Transverse colon (tissue), 4 donors: ENCODE measurements around the gene FOSL2. TPM values are rescaled to one million over a fixed set of nuclear protein-coding genes. Genes with fewer than 3 reads are reported as not detected.
A peak's percentile ranks its signal among the peaks of the same experiment; 100 is the strongest.

Experiments used
- DNase-seq: peaks from one replicate; pipeline ENCODE4 v3.0.0-alpha.2; 2019
- H3K27ac ChIP-seq, 4 donors: fragments of 200-600 bp; sonication (generic); 2 replicates each; pipeline ENCODE4 v1.5.1; 2016 to 2018; ENCODE audit warnings: inconsistent platforms in 4 of 4
- H3K27me3 ChIP-seq: fragments of 200-600 bp; sonication (generic); 2 replicates; pipeline ENCODE4 v1.5.1; 2017; ENCODE audit warnings: inconsistent platforms
- H3K36me3 ChIP-seq, 4 donors: fragments of 200-600 bp; sonication (generic); 2 replicates each; pipeline ENCODE4 v1.5.1; 2017 to 2019; ENCODE audit warnings: inconsistent platforms in 4 of 4
- H3K4me1 ChIP-seq, 4 donors: fragments of 200-600 bp; sonication (generic); 2 replicates each; pipeline ENCODE4 v1.5.1; 2017 to 2020; ENCODE audit warnings: inconsistent platforms in 4 of 4
- H3K4me3 ChIP-seq, 4 donors: fragments of 200-600 bp; sonication (generic); 1 replicate in 1 of 4; 2 replicates in 3 of 4; pipeline versions ENCODE4 v1.5.1 to v1.6.1; 2017 to 2019; ENCODE audit warnings: inconsistent platforms in 4 of 4
- H3K9me3 ChIP-seq, 2 donors: fragments of 200-600 bp; sonication (generic); 2 replicates each; pipeline ENCODE4 v1.5.1; 2017 to 2019; ENCODE audit warnings: inconsistent platforms in 2 of 2
- EP300 ChIP-seq: sonication (generic); formaldehyde crosslinking; IDR thresholded peaks from one replicate; pipeline ENCODE4 v1.6.1; 2017; ENCODE audit warnings: antibody characterized with exemption, low read depth
- POLR2A ChIP-seq: fragments of 450-650 bp; IDR thresholded peaks from one replicate; pipeline ENCODE4 v1.6.1; 2016; ENCODE audit warnings: antibody characterized with exemption, mild to moderate bottlenecking, moderate library complexity
- POLR2AphosphoS5 ChIP-seq, 3 donors: sonication (generic); formaldehyde crosslinking; IDR thresholded peaks; one replicate each; pipeline ENCODE4 v1.6.1; 2016; ENCODE audit warnings: antibody characterized with exemption in 3 of 3
- whole genome bisulfite sequencing, 2 donors: methylation state at CpG; one replicate each; pipeline ENCODE4 v1.1.5; 2018; ENCODE audit warnings: low coverage in 1 of 2; 5-methylcytosine and 5-hydroxymethylcytosine counted together
- in situ Hi-C, 4 donors: fragments of 200-750 bp; cut with MboI; loops; one replicate each; pipeline versions ENCODE4 v1.15.0 to v1.15.1; 2017; ENCODE audit warnings: low sequenced_read_pairs in 3 of 4, low pct_ligation_motif_present in 1 of 4, low pct_unique_long_range_greater_than_20kb in 1 of 4
- intact Hi-C: fragments of 100-400 bp; cut with DNase I; formaldehyde crosslinking; loops from one replicate; pipeline ENCODE4 v1.15.1; 2023; ENCODE audit warnings: low total_unique reads
- total RNA-seq, 4 donors: library from RNA; depleted of rRNA; stranded (reverse); fragments of >200 nt; gene quantifications; one replicate each; pipeline ENCODE4 v1.1.0, GENCODE V29; 2016
- TF ChIP-seq, protein P1 (sequence below), 5 experiments: fragments of 200-600 bp in 3 of 5; fragments of 450-650 bp in 2 of 5; sonication (generic) in 3 of 5; IDR thresholded peaks; 1 replicate in 2 of 5; 2 replicates in 3 of 5; pipeline ENCODE4 v1.5.1; 2016 to 2017; ENCODE audit warnings: antibody characterized with exemption in 5 of 5, inconsistent platforms in 3 of 5, mild to moderate bottlenecking in 2 of 5, moderate library complexity in 1 of 5

FOSL2 gene
- total RNA-seq, 4 donors from 2014 or later: 135 to 358 (median 233) TPM

DNA sequence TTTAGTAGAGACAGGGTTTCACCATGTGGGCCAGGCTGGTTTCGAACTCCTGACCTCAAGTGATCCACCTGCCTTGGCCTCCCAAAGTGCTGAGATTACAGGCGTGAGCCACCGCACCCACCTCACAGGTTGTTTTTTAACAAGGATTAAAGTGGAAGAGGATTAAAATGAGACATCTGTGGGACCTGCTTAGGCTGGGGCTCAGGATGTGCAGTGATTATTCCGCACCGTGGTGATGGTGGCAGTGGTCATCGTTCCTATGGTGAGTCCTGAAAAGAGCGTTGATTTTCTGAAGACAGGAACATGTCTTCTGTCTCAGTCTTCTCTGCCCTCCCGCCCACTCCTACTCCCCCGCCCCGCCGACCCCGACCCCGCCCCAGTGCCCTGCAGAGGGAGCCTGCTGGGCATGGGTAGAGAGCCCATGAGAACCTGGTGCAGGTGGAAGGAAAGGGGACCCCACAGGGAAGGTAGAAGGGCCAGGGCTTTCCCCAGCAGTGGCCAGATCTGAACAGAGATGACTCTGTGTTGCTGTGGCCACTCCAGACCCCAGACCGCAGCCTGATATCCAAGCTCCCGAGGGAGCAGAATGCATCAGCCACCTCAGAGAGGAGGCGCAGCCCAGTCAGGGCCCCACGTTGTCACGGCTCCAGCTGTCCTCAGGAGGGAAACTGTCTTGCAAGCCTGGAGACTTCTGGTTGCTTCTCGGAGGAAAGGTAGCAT, 34.5 kb upstream of the FOSL2 start:
- H3K27me3 ChIP-seq: no peaks in the 10 kb centered on the region
- no peaks in the 10 kb centered on the region for H3K36me3 ChIP-seq
- peaks cover 20 to 41% (median 29%) of the 10 kb centered on the region in 4 donors for H3K4me1 ChIP-seq
- intact Hi-C loops (no loop called here), in situ Hi-C loops (no loop called here)
- TF ChIP-seq POLR2AphosphoS5 (IDR thresholded peaks at IDR 0.05): no peak
- no peak for TF ChIP-seq POLR2A
- TF ChIP-seq, protein P1, sequence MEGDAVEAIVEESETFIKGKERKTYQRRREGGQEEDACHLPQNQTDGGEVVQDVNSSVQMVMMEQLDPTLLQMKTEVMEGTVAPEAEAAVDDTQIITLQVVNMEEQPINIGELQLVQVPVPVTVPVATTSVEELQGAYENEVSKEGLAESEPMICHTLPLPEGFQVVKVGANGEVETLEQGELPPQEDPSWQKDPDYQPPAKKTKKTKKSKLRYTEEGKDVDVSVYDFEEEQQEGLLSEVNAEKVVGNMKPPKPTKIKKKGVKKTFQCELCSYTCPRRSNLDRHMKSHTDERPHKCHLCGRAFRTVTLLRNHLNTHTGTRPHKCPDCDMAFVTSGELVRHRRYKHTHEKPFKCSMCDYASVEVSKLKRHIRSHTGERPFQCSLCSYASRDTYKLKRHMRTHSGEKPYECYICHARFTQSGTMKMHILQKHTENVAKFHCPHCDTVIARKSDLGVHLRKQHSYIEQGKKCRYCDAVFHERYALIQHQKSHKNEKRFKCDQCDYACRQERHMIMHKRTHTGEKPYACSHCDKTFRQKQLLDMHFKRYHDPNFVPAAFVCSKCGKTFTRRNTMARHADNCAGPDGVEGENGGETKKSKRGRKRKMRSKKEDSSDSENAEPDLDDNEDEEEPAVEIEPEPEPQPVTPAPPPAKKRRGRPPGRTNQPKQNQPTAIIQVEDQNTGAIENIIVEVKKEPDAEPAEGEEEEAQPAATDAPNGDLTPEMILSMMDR (IDR thresholded peaks at IDR 0.05): no peak
- no peak for TF ChIP-seq EP300
- no peaks in the 10 kb centered on the region for H3K9me3 ChIP-seq
- WGBS, 2 donors: 88% methylated on average over 19 of the region's 19 CpGs; no CpG with 5 or more reads in 1 of the 2 donors
- DNase-seq: no peak
- H3K27ac ChIP-seq: peak overlapping the region in 2 of 4 donors; percentile 43 to 47
- H3K4me3 ChIP-seq: no peak overlapping the region

DNA sequence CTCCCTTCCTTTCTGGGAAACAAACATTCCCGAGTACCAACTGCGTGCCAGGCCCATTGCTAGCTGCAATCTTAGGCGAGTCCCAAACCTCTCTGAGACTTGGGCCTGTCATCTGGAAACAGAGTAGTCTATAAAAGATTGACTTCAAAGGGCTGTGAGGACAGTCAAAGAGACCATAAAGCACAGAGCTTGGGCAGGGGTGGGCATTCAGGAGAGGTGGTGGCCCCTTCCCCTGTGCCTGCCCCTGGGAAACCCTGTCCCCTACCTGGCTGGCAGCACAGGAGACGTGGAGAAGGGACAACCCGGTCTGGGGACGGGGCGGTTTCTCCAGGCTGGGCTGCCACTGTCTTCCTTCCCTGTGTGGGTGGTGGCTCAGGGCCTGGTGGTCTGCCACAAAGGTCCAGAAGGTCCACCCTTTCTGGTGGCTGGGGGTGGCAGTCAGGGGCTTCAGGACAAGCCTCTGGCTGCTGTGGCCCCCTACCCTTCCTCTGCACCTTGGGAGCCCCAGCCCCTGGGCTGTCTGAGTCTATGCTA, 33.9 kb upstream of the FOSL2 start:
- H3K4me1 ChIP-seq: peaks cover 20 to 41% (median 29%) of the 10 kb centered on the region in 4 donors
- H3K9me3 ChIP-seq: no peaks in the 10 kb centered on the region
- no peaks in the 10 kb centered on the region for H3K27me3 ChIP-seq
- WGBS, 2 donors: 67 to 80% methylated on average over 2 to 7 of the region's 7 CpGs
- no peak for DNase-seq
- no peak overlapping the region for H3K4me3 ChIP-seq
- peak overlapping the region in 3 of 4 donors; percentile 41 to 47 (median 43) for H3K27ac ChIP-seq
- H3K36me3 ChIP-seq: no peaks in the 10 kb centered on the region
- in situ Hi-C loops (no loop called here), intact Hi-C loops (no loop called here)
- TF ChIP-seq POLR2AphosphoS5 (IDR thresholded peaks at IDR 0.05) (no peak), POLR2A (no peak), EP300 (no peak)
- TF ChIP-seq, protein P1 (IDR thresholded peaks at IDR 0.05): no peak

DNA sequence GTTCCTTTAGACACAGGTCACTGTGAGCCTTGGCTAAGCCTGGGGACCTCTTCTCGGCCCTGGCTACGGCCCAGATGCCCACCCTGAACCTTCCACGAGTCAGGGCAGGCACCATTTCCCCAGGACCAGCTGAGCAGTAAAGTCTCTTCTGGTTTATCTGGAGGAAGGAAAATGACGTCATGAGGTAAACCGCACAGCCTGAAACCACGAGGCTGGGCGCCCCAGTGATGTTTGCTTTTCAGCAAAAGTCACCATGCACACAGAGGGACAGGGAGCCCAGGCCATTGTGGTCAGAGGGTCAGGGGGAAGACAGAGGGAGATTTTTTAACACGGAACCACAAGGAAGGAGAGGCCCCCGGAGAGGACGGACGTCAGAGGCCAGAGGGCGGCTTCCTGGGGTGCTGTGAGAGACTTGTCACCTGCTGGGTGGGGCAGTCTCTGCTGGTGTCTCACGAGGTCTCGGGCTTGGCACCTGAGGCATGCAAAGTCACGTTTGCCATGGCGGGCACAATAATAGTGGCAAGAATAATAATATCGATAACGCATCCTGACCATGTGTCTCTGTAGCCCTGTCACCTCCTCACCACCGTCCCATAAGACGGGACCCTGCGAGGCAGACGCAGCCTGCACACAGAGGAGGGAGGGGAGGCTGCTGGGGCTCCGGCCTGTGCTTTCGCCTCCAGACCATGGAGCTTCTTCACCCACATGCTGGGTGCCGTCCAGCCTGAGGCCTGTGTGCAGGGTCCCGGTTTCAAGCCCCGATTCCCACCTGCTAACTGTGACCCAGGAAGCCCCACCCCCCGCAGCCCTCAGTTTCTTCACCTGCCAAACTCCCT, 33.2 kb upstream of the FOSL2 start:
- Histone ChIP-seq H3K4me1 (peaks cover 20 to 41% (median 29%) of the 10 kb centered on the region in 4 donors), H3K4me3 (no peak overlapping the region), H3K36me3 (no peaks in the 10 kb centered on the region), H3K27me3 (no peaks in the 10 kb centered on the region), H3K27ac (peak overlapping the region in 3 of 4 donors; percentile 41 to 47 (median 43)), H3K9me3 (no peaks in the 10 kb centered on the region)
- WGBS, 2 donors: 63% methylated on average over 28 of the region's 28 CpGs; no CpG with 5 or more reads in 1 of the 2 donors
- peak; percentile 73 for DNase-seq
- in situ Hi-C loops: no loop called here
- intact Hi-C loops: no loop called here
- TF ChIP-seq POLR2AphosphoS5 (IDR thresholded peaks at IDR 0.05) (peak in 1 of 3 donors; percentile 7), EP300 (no peak)

DNA sequence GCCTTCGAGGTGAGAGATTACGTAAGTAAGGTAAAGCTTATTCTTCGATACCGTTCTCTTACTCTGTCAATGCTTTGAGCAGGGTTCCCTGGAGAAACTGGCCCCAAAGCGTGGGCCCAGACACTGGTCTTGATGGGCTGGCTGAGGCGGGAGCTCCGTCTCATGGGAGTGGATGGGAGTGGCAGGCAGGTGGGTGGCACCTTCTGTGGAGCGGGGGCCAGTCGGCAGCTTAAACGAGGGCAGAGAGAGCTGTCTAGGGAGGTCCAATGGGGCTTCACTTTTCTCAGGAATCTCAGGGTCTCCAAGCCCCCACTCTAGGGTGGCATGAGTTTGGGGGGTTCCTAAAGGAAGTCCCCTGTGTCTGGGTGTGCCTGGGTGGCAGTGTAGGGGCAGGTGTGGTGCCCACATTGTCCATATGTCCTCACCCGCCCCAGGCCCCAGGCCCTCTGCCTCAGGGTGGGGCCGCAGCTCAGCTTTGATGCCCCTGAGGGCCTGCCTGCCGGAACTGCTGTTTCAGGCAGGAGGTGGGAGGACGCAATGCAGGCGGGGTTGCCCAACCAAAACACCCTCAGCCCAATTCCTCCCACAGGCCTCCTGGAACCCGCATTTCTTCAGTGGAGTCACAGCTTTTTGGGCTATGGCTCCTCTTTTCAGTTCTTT, 32.5 kb upstream of the FOSL2 start:
- no peaks in the 10 kb centered on the region for H3K36me3 ChIP-seq
- no peak for DNase-seq
- H3K9me3 ChIP-seq: no peaks in the 10 kb centered on the region
- WGBS, 2 donors: 93% methylated on average over 15 of the region's 16 CpGs; no CpG with 5 or more reads in 1 of the 2 donors
- no peaks in the 10 kb centered on the region for H3K27me3 ChIP-seq
- no peak for TF ChIP-seq POLR2AphosphoS5 (IDR thresholded peaks at IDR 0.05)
- TF ChIP-seq, protein P1 (IDR thresholded peaks at IDR 0.05): no peak
- TF ChIP-seq POLR2A: no peak
- TF ChIP-seq EP300: no peak
- in situ Hi-C loops (no loop called here), intact Hi-C loops (no loop called here)
- H3K4me1 ChIP-seq: peaks cover 20 to 44% (median 31%) of the 10 kb centered on the region in 4 donors
- peak overlapping the region in 1 of 4 donors; percentile 27 for H3K27ac ChIP-seq
- no peak overlapping the region for H3K4me3 ChIP-seq
